RWPE1 (cell line): ENCODE measurements around the gene DAGLA.

Experiments used
- CTCF ChIA-PET: fragments of 350-600 bp; sonication (Branson Sonifier 250); formaldehyde crosslinking; extraction: SDS; loops from one replicate; lab custom pipeline; 2021; lab: Yijun Ruan, JAX
- POLR2A ChIA-PET: fragments of 400-600 bp; formaldehyde crosslinking; extraction: SDS; loops from one replicate; lab custom pipeline; 2020; ENCODE audit warnings: antibody characterized with exemption; ENCODE audit not compliant: low non-redundant PET; lab: Yijun Ruan, JAX
- DNase-seq: peaks from one replicate; pipeline ENCODE4 v3.0.0; 2012; ENCODE audit warnings: low spot score
- H3K27ac ChIP-seq: fragments of 450-650 bp; 2 replicates; pipeline ENCODE4 v1.5.1; 2017
- CTCF ChIP-seq: fragments of 450-650 bp; conservative IDR thresholded peaks from 2 replicates; pipeline ENCODE4 v1.5.1; 2017; ENCODE audit warnings: low read depth, mild to moderate bottlenecking

DAGLA gene

DNA sequence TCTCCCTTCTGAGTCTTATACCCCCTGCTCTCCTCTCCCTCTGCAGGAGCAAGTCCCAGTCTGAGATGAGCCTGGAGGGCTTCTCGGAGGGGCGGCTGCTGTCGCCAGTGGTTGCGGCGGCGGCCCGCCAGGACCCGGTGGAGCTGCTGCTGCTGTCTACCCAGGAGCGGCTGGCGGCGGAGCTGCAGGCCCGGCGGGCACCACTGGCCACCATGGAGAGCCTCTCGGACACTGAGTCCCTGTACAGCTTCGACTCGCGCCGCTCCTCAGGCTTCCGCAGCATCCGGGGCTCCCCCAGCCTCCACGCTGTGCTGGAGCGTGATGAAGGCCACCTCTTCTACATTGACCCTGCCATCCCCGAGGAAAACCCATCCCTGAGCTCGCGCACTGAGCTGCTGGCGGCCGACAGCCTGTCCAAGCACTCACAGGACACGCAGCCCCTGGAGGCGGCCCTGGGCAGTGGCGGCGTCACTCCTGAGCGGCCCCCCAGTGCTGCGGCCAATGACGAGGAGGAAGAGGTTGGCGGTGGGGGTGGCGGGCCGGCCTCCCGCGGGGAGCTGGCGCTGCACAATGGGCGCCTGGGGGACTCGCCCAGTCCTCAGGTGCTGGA lies 63.4 kb downstream of the DAGLA start:
- no peak for TF ChIP-seq CTCF
- CTCF ChIA-PET = interaction anchor here (1.5 to 1.8 kb wide), 2 partner anchors 53 to 365 kb away, joined by 3 to 4 read pairs; no protein-coding TSS in a partner anchor
- H3K27ac ChIP-seq = no peak overlapping the region
- no peak for DNase-seq
- POLR2A ChIA-PET = interaction anchor here (0.6 kb wide), 1 partner anchor 55 kb away, joined by 3 read pairs; no protein-coding TSS in a partner anchor

DNA sequence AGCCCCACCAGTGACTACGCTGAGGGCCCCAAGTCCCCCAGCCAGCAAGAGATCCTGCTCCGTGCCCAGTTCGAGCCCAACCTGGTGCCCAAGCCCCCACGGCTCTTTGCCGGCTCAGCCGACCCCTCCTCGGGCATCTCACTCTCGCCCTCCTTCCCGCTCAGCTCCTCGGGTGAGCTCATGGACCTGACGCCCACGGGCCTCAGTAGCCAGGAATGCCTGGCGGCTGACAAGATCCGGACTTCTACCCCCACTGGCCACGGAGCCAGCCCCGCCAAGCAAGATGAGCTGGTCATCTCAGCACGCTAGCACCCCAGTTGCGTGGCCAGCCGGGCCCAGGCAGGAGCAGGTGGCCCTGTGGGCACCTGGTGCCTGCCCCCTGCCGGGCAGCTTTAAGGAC lies 64.0 kb downstream of the DAGLA start:
- no peak for DNase-seq
- ChIA-PET CTCF (interaction anchor here (1.5 to 1.8 kb wide), 2 partner anchors 53 to 364 kb away, joined by 3 to 4 read pairs; no protein-coding TSS in a partner anchor), POLR2A (no interaction called here)
- no peak for TF ChIP-seq CTCF
- H3K27ac ChIP-seq = no peak overlapping the region

DNA sequence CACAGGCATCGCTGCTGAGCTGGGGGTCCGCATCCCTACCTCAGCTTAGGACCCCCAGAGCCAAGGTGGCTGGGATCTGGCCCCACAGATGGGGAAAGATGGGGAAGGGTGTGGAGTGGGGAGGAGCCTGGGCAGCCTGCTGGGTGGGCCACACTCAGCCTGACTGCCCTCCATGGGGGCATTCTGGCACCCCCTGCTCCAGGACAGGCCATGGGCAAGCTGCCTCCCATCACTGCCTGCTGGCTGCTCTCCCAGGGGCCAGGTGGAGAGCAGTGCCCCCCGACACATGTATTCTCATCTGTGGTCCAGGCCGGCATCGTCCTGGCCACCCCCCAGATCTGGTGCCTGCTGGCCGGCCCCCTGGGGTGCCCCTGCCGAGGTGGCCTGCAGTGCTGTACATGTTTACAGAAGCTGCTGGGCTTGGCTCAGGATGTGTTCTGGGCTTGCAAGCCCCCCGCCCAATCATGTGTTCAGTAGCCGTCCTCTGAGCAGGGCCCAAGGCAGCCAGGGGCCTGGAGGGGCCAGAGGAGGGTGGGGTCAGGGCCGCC lies 64.5 kb downstream of the DAGLA start:
- H3K27ac ChIP-seq = no peak overlapping the region
- POLR2A ChIA-PET = no interaction called here
- DNase-seq = no peak
- no peak for TF ChIP-seq CTCF
- CTCF ChIA-PET = interaction anchor here (1.5 to 1.8 kb wide), 2 partner anchors 52 to 364 kb away, joined by 3 to 4 read pairs; no protein-coding TSS in a partner anchor

DNA sequence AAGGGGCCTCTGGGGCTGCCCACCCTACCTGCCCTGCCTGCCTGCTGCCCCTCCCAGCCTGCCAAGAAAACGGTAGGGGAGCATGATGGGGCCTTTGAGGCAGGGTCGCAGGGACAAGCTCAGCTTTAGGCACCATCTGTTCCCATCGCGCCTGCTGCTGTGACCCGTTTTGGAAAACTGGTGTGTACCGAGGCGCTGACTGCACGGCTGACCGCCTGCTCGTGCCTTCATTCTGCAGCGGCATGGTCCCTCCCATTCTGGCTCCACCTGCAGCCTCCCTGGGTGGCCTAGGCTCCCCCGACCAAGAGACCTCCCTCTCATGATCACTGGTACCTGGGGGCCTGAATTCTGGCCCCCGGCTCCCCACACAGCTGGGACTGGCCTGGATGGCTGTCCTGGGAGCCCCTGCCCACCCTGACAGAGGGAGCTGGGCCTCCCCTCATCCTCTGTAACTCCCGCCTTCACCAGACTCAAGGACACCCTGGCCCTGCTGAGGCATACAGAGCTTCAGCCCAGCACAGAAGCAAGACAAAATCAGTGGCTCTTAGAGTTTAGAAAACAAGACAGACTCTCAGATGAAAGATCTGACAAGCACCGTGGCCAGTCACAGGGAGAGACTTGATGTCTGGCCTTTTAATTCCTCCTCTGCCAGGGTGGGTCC lies 65.7 kb downstream of the DAGLA start:
- no peak for DNase-seq
- CTCF ChIA-PET = interaction anchor here (0.6 kb wide), 1 partner anchor 12 kb away, joined by 3 read pairs; no protein-coding TSS in a partner anchor
- no peak for TF ChIP-seq CTCF
- H3K27ac ChIP-seq = no peak overlapping the region
- POLR2A ChIA-PET = no interaction called here

DNA sequence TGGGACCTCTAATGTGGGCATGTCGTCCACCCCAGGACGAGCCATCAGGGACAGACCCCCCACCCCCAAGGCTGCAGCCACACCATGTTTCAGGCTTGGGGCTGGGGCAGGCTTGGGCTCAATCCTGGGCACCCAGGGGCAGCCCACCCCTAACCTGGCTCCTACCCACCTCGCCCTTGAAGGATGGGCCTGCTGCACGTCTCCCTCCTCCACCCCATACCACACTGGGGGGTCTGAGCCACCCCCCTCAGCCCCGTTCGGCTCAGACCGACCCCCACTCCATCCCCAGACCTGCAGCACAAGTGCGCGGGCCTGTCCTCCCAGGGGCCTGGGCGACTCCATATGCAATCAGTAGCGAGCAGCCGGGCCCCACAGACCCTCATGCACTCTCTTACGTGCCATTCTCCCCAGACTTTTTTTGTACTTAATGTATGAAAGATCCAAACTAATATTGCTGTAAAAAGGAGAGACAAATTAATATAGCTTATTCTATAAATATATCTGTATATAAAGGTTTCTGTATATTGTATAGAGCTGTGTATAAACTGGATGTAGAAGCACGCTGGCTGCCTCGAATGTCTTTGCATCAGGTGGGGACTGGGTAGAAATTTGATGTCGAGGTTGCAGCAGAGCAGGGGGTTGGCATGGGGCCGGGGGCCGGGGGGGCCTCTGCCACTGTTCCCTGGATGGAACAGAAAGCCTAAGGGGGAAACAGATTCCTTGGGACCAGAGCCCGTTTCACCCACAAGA lies 66.4 kb downstream of the DAGLA start:
- H3K27ac ChIP-seq = no peak overlapping the region
- CTCF ChIA-PET = interaction anchor here (0.6 to 1.4 kb wide), 9 partner anchors 9 to 362 kb away, joined by 3 to 17 read pairs (median 4); no protein-coding TSS in a partner anchor
- TF ChIP-seq CTCF = no peak
- no peak for DNase-seq
- POLR2A ChIA-PET = no interaction called here
